Left hindlimb (tissue), 1 donor: ENCODE results near the gene TRIM63.

Experiments
- DNase-seq: peaks from one replicate; pipeline ENCODE4 v3.0.0-alpha.2; 2018

The TRIM63 gene

DNA sequence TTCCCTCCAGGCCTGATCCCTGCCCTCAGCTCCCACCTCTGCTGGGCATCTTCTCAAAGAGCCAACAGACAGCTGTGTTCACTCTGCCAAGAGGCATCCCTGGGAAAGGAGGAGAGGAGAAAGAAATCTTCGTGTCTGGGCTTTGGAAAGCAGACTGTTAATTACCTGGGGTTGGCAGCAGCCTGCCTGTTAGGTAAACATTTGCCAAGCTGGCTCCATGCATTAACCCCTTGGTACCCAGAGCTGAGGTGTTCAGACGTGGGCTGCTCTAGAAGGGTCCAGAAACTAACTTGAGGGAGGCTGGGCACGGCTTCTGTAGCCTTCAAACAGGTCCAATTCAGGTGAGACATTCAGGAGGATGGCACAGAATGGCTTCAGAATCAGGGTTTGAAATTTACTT, 54.6 kb downstream of the TRIM63 start:
- DNase-seq, result no peak

DNA sequence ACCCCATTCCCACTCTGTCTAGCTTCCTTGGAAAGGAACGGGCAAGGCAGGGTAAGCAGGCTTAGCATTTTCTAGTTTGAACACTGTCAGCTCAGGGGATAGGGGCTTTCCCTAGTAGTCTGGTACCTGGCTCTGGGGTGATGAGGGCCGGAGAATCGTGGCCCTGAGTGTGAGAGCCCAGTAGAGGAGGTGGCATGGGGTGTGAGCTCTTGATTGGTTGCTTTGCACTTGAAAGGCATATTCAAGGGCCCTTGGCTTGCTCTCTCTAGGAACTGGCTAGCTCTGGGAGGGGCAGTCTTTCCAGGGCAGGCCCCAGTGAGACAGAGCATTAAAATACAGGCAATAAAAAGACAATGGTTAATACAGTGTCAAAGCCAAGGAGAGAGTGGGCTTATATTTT, 56.6 kb downstream of the TRIM63 start:
- DNase-seq, result no peak

DNA sequence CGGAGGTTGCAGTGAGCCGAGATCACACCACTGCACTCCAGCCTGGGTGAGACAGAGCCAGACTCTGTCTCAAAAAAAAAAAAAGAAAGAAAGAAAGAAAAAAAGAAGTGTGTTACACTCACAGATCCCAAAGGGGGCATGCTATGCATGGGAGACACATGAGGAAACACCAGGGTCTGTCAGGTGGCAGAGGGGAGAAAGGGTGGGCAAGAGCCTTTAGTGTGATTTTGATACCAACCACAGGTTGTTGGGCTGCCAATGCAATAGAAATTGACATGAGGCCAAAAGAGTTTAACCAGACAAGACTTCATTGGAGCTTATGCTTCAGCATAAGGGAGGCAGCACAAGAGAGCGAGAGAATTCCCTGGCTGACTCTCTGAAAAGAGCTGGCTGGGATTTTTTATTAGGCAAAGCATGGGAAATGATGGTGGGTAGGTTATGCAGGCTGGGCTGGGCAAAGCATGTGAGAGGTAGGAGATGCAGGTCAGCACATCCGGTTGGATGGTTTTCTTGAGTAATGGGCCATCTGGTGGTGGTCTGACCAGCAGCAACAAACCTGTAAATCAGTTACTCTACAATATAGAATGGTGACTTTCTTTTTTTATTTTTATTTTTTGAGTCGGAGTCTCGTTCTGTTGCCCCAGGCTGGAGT, 57.5 kb downstream of the TRIM63 start:
- no peak for DNase-seq

- DNase-seq, result no peak
Measured at GRCh38 chr1:26006710-26007109, 60.7 kb downstream of the TRIM63 start.

GRCh38 chr1:26005434-26006105, 61.9 kb downstream of the TRIM63 start:
- no peak for DNase-seq

- DNase-seq, result no peak
Measured at GRCh38 chr1:26003756-26004155, 63.7 kb downstream of the TRIM63 start.

GRCh38 chr1:26003262-26003661, 64.2 kb downstream of the TRIM63 start:
- no peak for DNase-seq
